DND-41 (cell line): ENCODE measurements around the gene KRT7.

ENCODE experiments used
- ATAC-seq: fragments of 200-7000 bp; cut with Tn5 transposase; 3 replicates; pipeline ENCODE4 v1.9.1; 2021; ENCODE audit warnings: low read depth; ENCODE audit not compliant: insufficient read depth
- DNase-seq: peaks from one replicate; pipeline ENCODE4 v3.0.0-alpha.2; 2020
- H2AFZ ChIP-seq: 2 replicates; pipeline ENCODE4 v1.6.0; 2012; ENCODE audit warnings: low read depth, low read length
- H3K27ac ChIP-seq: 2 replicates; pipeline ENCODE4 v1.5.1; 2012; ENCODE audit warnings: low read length, inconsistent platforms
- H3K27me3 ChIP-seq: fragments of 200-600 bp; sonication (generic); 2 replicates; pipeline ENCODE4 v1.6.0; 2012; ENCODE audit warnings: low read length, mild to moderate bottlenecking, inconsistent platforms; ENCODE audit not compliant: insufficient read depth, poor library complexity
- H3K36me3 ChIP-seq: 2 replicates; pipeline ENCODE4 v1.5.1; 2012; ENCODE audit warnings: low read length, inconsistent platforms; ENCODE audit not compliant: insufficient read depth
- H3K4me1 ChIP-seq: 2 replicates; pipeline ENCODE4 v1.5.1; 2012; ENCODE audit warnings: mild to moderate bottlenecking, low read length; ENCODE audit not compliant: insufficient read depth
- H3K4me2 ChIP-seq: 2 replicates; pipeline ENCODE4 v1.6.0; 2012; ENCODE audit warnings: mild to moderate bottlenecking, moderate library complexity, low read length, inconsistent platforms; ENCODE audit not compliant: insufficient read depth
- H3K4me3 ChIP-seq, 2 experiments: fragments of 200-600 bp in 1 of 2; shearing (Covaris generic) in 1 of 2; 2 replicates each; pipeline ENCODE4 v1.5.1; 2012 to 2016; ENCODE audit warnings: inconsistent platforms in 2 of 2, low read length in 2 of 2, mild to moderate bottlenecking in 2 of 2, low read depth in 1 of 2, moderate library complexity in 1 of 2
- H3K79me2 ChIP-seq: 2 replicates; pipeline ENCODE4 v1.6.0; 2012; ENCODE audit warnings: low read length, inconsistent platforms; ENCODE audit not compliant: insufficient read depth
- H3K9ac ChIP-seq: 2 replicates; pipeline ENCODE4 v1.6.0; 2012; ENCODE audit warnings: low read depth, mild to moderate bottlenecking, inconsistent platforms, low read length, moderate library complexity
- H3K9me3 ChIP-seq: 2 replicates; pipeline ENCODE4 v1.5.1; 2012; ENCODE audit warnings: low read length, moderate library complexity, mild to moderate bottlenecking, inconsistent platforms; ENCODE audit not compliant: insufficient read depth, severe bottlenecking
- H4K20me1 ChIP-seq: 2 replicates; pipeline ENCODE4 v1.6.0; 2012; ENCODE audit warnings: low read length; ENCODE audit not compliant: insufficient read depth
- EZH2 ChIP-seq: IDR thresholded peaks from 3 replicates; pipeline ENCODE4 v1.6.1; 2012; ENCODE audit warnings: borderline replicate concordance, low read depth, mild to moderate bottlenecking, moderate library complexity, low read length, inconsistent platforms; ENCODE audit not compliant: severe bottlenecking
- TF ChIP-seq, protein P1 (sequence below): IDR thresholded peaks from 2 replicates; pipeline ENCODE4 v1.5.1; 2012; ENCODE audit warnings: borderline replicate concordance, low read length, moderate library complexity, mild to moderate bottlenecking; ENCODE audit not compliant: poor library complexity, severe bottlenecking; ENCODE audit errors: extremely low read depth

The KRT7 gene

DNA sequence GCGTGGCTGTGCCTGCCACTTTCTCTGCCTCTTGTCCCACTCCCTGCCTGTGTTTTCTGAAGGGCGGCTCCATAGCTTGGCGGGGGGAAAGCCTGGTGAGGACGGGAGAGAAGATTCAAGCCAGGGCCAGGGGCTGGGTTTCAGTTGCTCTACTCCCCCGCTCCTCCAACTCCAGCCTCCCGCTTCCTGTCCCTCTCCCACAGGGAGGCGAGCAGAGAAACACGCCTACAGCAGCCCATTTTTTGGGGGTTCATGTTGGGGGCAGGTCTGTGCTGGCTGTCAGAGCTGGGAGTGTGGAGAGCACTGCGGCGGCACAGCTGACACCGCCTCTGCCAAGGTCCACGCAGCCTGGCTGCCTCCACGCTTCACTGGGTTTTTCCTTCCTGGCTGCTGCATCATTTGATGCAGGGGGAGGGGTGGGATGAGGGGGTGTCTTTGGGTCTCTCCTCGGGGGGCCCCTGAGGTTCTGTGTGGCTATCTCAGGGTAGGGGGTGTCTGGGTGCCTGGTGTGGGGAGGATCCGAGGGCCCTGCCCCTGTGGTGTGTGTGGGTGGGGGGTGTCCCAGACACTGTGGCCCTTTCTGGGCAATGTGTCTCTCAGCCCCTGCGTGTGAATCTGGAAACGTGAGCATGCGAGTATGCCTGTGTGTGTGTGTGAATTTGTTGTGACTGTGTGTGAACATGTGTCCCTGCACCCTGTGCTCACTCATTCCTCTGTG is 30.5 kb upstream of the KRT7 start:
- no peak for ATAC-seq
- Histone ChIP-seq H3K27me3 (peaks cover 3% of the 10 kb centered on the region), H3K4me1 (no peaks in the 10 kb centered on the region), H3K4me3 (no peak overlapping the region), H3K36me3 (no peaks in the 10 kb centered on the region), H3K27ac (no peak overlapping the region), H3K9me3 (no peaks in the 10 kb centered on the region), H4K20me1 (no peaks in the 10 kb centered on the region), H3K9ac (no peak overlapping the region), H3K4me2 (no peak overlapping the region), H2AFZ (no peak overlapping the region), H3K79me2 (no peaks in the 10 kb centered on the region)
- TF ChIP-seq, protein P1, sequence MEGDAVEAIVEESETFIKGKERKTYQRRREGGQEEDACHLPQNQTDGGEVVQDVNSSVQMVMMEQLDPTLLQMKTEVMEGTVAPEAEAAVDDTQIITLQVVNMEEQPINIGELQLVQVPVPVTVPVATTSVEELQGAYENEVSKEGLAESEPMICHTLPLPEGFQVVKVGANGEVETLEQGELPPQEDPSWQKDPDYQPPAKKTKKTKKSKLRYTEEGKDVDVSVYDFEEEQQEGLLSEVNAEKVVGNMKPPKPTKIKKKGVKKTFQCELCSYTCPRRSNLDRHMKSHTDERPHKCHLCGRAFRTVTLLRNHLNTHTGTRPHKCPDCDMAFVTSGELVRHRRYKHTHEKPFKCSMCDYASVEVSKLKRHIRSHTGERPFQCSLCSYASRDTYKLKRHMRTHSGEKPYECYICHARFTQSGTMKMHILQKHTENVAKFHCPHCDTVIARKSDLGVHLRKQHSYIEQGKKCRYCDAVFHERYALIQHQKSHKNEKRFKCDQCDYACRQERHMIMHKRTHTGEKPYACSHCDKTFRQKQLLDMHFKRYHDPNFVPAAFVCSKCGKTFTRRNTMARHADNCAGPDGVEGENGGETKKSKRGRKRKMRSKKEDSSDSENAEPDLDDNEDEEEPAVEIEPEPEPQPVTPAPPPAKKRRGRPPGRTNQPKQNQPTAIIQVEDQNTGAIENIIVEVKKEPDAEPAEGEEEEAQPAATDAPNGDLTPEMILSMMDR, result no peak
- no peak for TF ChIP-seq EZH2
- no peak for DNase-seq

GRCh38 chr12:52203079-52203921 is 29.7 kb upstream of the KRT7 start:
- TF ChIP-seq, protein P1, result no peak
- no peak for TF ChIP-seq EZH2
- DNase-seq (no peak), ATAC-seq (no peak)
- Histone ChIP-seq H3K4me2 (no peak overlapping the region), H4K20me1 (no peaks in the 10 kb centered on the region), H3K4me3 (no peak overlapping the region), H3K9me3 (no peaks in the 10 kb centered on the region), H3K36me3 (no peaks in the 10 kb centered on the region), H3K27ac (no peak overlapping the region), H3K4me1 (no peaks in the 10 kb centered on the region), H2AFZ (no peak overlapping the region), H3K27me3 (peaks cover 6% of the 10 kb centered on the region), H3K79me2 (no peaks in the 10 kb centered on the region), H3K9ac (no peak overlapping the region)

GRCh38 chr12:52204095-52204930 is 28.7 kb upstream of the KRT7 start:
- Histone ChIP-seq H3K9ac (no peak overlapping the region), H2AFZ (no peak overlapping the region), H3K36me3 (no peaks in the 10 kb centered on the region), H3K9me3 (no peaks in the 10 kb centered on the region), H3K4me1 (no peaks in the 10 kb centered on the region), H3K27ac (no peak overlapping the region), H3K27me3 (peaks cover 3% of the 10 kb centered on the region), H4K20me1 (no peaks in the 10 kb centered on the region), H3K4me3 (no peak overlapping the region), H3K79me2 (no peaks in the 10 kb centered on the region), H3K4me2 (no peak overlapping the region)
- DNase-seq (no peak), ATAC-seq (no peak)
- TF ChIP-seq EZH2, result no peak
- TF ChIP-seq, protein P1, result no peak
